ENCODE results near the gene NLRX1.
A peak's percentile ranks its signal among the peaks of the same experiment; 100 is the strongest.
"Not testable (repeated sequence)": the region's sequence is repeated elsewhere in the genome, so short reads cannot be mapped to it uniquely, and the experiment has no call there.

Gene NLRX1

GRCh38 chr11:119125821-119126220 lies 42.7 kb upstream of the NLRX1 start:
- TF ChIP-seq CTCF (IDR thresholded peaks at IDR 0.05), result no peak
- no peak overlapping the region for H3K27ac ChIP-seq
- no peak for DNase-seq
- H3K27me3 ChIP-seq, result no peaks in the 10 kb centered on the region
- peaks cover 16 to 64% (median 49%) of the 10 kb centered on the region in 3 donors for H3K36me3 ChIP-seq
- H3K9me3 ChIP-seq, result no peaks in the 10 kb centered on the region
- peaks cover 0 to 17% (median 14%) of the 10 kb centered on the region in 4 donors for H3K4me1 ChIP-seq
- H3K4me3 ChIP-seq, result no peak overlapping the region
- intact Hi-C loops (cut with DNase I; ENCODE audit: low total_unique reads), result no loop called here

GRCh38 chr11:119126675-119127268 lies 41.8 kb upstream of the NLRX1 start:
- no peak overlapping the region for H3K27ac ChIP-seq
- intact Hi-C loops (cut with DNase I; ENCODE audit: low total_unique reads), result no loop called here
- H3K4me1 ChIP-seq, result peaks cover 0 to 17% (median 13%) of the 10 kb centered on the region in 4 donors
- DNase-seq, result no peak
- peaks cover 26 to 74% (median 59%) of the 10 kb centered on the region in 3 donors for H3K36me3 ChIP-seq
- TF ChIP-seq CTCF (IDR thresholded peaks at IDR 0.05), result no peak
- H3K27me3 ChIP-seq, result no peaks in the 10 kb centered on the region
- H3K4me3 ChIP-seq, result no peak overlapping the region
- no peaks in the 10 kb centered on the region for H3K9me3 ChIP-seq

GRCh38 chr11:119130662-119131061 lies 37.9 kb upstream of the NLRX1 start:
- peaks cover 53 to 87% (median 73%) of the 10 kb centered on the region in 3 donors for H3K36me3 ChIP-seq
- intact Hi-C loops (cut with DNase I; ENCODE audit: low total_unique reads), result no loop called here
- H3K4me3 ChIP-seq, result no peak overlapping the region
- DNase-seq, result no peak
- peaks cover 0 to 7% (median 0%) of the 10 kb centered on the region in 4 donors for H3K4me1 ChIP-seq
- H3K27ac ChIP-seq, result no peak overlapping the region
- no peaks in the 10 kb centered on the region for H3K9me3 ChIP-seq
- H3K27me3 ChIP-seq, result no peaks in the 10 kb centered on the region
- no peak for TF ChIP-seq CTCF (IDR thresholded peaks at IDR 0.05)

- intact Hi-C loops (cut with DNase I; ENCODE audit: low total_unique reads), result no loop called here
- H3K4me3 ChIP-seq, result no peak overlapping the region
- H3K27me3 ChIP-seq, result no peaks in the 10 kb centered on the region
- TF ChIP-seq CTCF (IDR thresholded peaks at IDR 0.05), result peak in 1 of 2 experiments; percentile 36
- no peak for DNase-seq
- no peaks in the 10 kb centered on the region for H3K4me1 ChIP-seq
- H3K27ac ChIP-seq, result no peak overlapping the region
- H3K36me3 ChIP-seq, result peaks cover 41 to 56% (median 56%) of the 10 kb centered on the region in 3 donors
- no peaks in the 10 kb centered on the region for H3K9me3 ChIP-seq
Measured at GRCh38 chr11:119134389-119134978, 34.0 kb upstream of the NLRX1 start.

GRCh38 chr11:119139276-119139675 lies 29.2 kb upstream of the NLRX1 start:
- H3K27me3 ChIP-seq; intact Hi-C loops (cut with DNase I; ENCODE audit: low total_unique reads); H3K4me3 ChIP-seq; H3K4me1 ChIP-seq; H3K27ac ChIP-seq; H3K9me3 ChIP-seq; DNase-seq; H3K36me3 ChIP-seq: not testable (repeated sequence)

- no peaks in the 10 kb centered on the region for H3K36me3 ChIP-seq
- TF ChIP-seq CTCF (IDR thresholded peaks at IDR 0.05), result peak; percentile 60 to 71
- intact Hi-C loops (cut with DNase I; ENCODE audit: low total_unique reads), result loop anchor here (10.0 kb wide), 1 partner anchor 50 kb away; no protein-coding TSS in a partner anchor
- H3K4me1 ChIP-seq, result peaks cover 0 to 23% (median 14%) of the 10 kb centered on the region in 4 donors
- H3K27ac ChIP-seq, result no peak overlapping the region
- H3K27me3 ChIP-seq, result peaks cover 0 to 50% of the 10 kb centered on the region in 2 donors
- no peak overlapping the region for H3K4me3 ChIP-seq
- DNase-seq, result peak in 1 of 2 donors; percentile 69
- no peaks in the 10 kb centered on the region for H3K9me3 ChIP-seq
Measured at GRCh38 chr11:119144825-119145486, 23.6 kb upstream of the NLRX1 start.
